Prostate gland (tissue), 2 donors: ENCODE data around the gene CLNK. TPM values are rescaled to one million over a fixed set of nuclear protein-coding genes. Genes with fewer than 3 reads are reported as not detected.

Experiments used
- DNase-seq: peaks from one replicate; pipeline ENCODE4 v3.0.0-alpha.2; 2019; ENCODE audit warnings: low spot score
- H3K27ac ChIP-seq, 2 donors: fragments of 200-600 bp; sonication (generic); 2 replicates each; pipeline ENCODE4 v1.5.1; 2017 to 2019
- H3K27me3 ChIP-seq: fragments of 200-600 bp; sonication (generic); replicated peaks from 2 replicates; pipeline ENCODE4 v1.5.1; 2019; ENCODE audit not compliant: insufficient read depth
- H3K36me3 ChIP-seq, 2 donors: fragments of 200-600 bp; sonication (generic); 1 replicate in 1 of 2; 2 replicates in 1 of 2; pipeline versions ENCODE4 v1.5.1 to v1.8.1; 2017 to 2019
- H3K4me1 ChIP-seq: fragments of 200-600 bp; sonication (generic); replicated peaks from 2 replicates; pipeline ENCODE4 v1.5.1; 2019
- H3K4me3 ChIP-seq, 2 donors: fragments of 200-600 bp; sonication (generic); 2 replicates each; pipeline ENCODE4 v1.5.1; 2017 to 2019
- H3K9me3 ChIP-seq: fragments of 200-600 bp; sonication (generic); 2 replicates; pipeline ENCODE4 v1.5.1; 2017
- CTCF ChIP-seq, 4 experiments: fragments of 200-600 bp in 2 of 4; fragments of 450-650 bp in 2 of 4; sonication (generic) in 2 of 4; IDR thresholded peaks; 1 replicate in 3 of 4; 2 replicates in 1 of 4; pipeline ENCODE4 v1.5.1; 2016 to 2019; ENCODE audit warnings: antibody characterized with exemption in 4 of 4, mild to moderate bottlenecking in 2 of 4, moderate library complexity in 2 of 4
- POLR2A ChIP-seq: fragments of 450-650 bp; IDR thresholded peaks from one replicate; pipeline ENCODE4 v1.6.1; 2016; ENCODE audit warnings: antibody characterized with exemption, mild to moderate bottlenecking
- POLR2AphosphoS5 ChIP-seq: sonication (generic); formaldehyde crosslinking; IDR thresholded peaks from one replicate; pipeline ENCODE4 v1.6.1; 2017; ENCODE audit warnings: antibody characterized with exemption
- WGBS: methylation state at CpG from one replicate; pipeline ENCODE4 v1.1.5; 2018; 5-methylcytosine and 5-hydroxymethylcytosine counted together
- intact Hi-C: fragments of 100-400 bp; cut with DNase I; formaldehyde crosslinking; loops from one replicate; pipeline ENCODE4 v1.14.2; 2022
- total RNA-seq, 2 donors: library from RNA; depleted of rRNA; stranded (reverse); fragments of >200 nt; gene quantifications; one replicate each; pipeline ENCODE4 v1.1.0, GENCODE V29; 2016

CLNK gene
- total RNA-seq, 2 donors from 2014 or later: not detected

- H3K27me3 ChIP-seq: no peaks in the 10 kb centered on the region
- intact Hi-C loops: no loop called here
- WGBS: 90% methylated on average over 11 of the region's 11 CpGs
- no peaks in the 10 kb centered on the region for H3K36me3 ChIP-seq
- H3K27ac ChIP-seq: no peak overlapping the region
- TF ChIP-seq CTCF (IDR thresholded peaks at IDR 0.05) (no peak), POLR2A (no peak), POLR2AphosphoS5 (no peak)
- H3K4me1 ChIP-seq: no peaks in the 10 kb centered on the region
- H3K4me3 ChIP-seq: no peak overlapping the region
- no peak for DNase-seq
- no peaks in the 10 kb centered on the region for H3K9me3 ChIP-seq
Measured at GRCh38 chr4:10460313-10461047, 224.1 kb downstream of the CLNK start.

GRCh38 chr4:10459305-10459704, 225.3 kb downstream of the CLNK start:
- DNase-seq: no peak
- H3K27me3 ChIP-seq: no peaks in the 10 kb centered on the region

GRCh38 chr4:10458177-10458576, 226.4 kb downstream of the CLNK start:
- intact Hi-C loops: loop anchor here (5.0 kb wide), 1 partner anchor 89 kb away; no protein-coding TSS in a partner anchor
- H3K9me3 ChIP-seq: no peaks in the 10 kb centered on the region
- DNase-seq: no peak
- no peak overlapping the region for H3K4me3 ChIP-seq
- WGBS: 84% methylated on average over 13 of the region's 13 CpGs
- H3K27ac ChIP-seq: no peak overlapping the region
- H3K4me1 ChIP-seq: no peaks in the 10 kb centered on the region
- TF ChIP-seq POLR2AphosphoS5: no peak
- TF ChIP-seq CTCF (IDR thresholded peaks at IDR 0.05): no peak
- TF ChIP-seq POLR2A: no peak
- H3K27me3 ChIP-seq: no peaks in the 10 kb centered on the region
- no peaks in the 10 kb centered on the region for H3K36me3 ChIP-seq

More at GRCh38 chr4:10459305-10459704, 225.3 kb downstream of the CLNK start:
- Histone ChIP-seq H3K9me3 (no peaks in the 10 kb centered on the region), H3K4me3 (no peak overlapping the region), H3K4me1 (no peaks in the 10 kb centered on the region), H3K27ac (no peak overlapping the region), H3K36me3 (no peaks in the 10 kb centered on the region)
- intact Hi-C loops: loop anchor here (5.0 kb wide), 1 partner anchor 88 kb away; no protein-coding TSS in a partner anchor
- no peak for TF ChIP-seq POLR2AphosphoS5
- TF ChIP-seq CTCF (IDR thresholded peaks at IDR 0.05): no peak
- no peak for TF ChIP-seq POLR2A
- WGBS: 91% methylated on average over 8 of the region's 8 CpGs

- 9% methylated on average over 41 of the region's 60 CpGs for WGBS
- TF ChIP-seq CTCF (IDR thresholded peaks at IDR 0.05): no peak
- peak; percentile 31 for TF ChIP-seq POLR2A
- peak; percentile 31 for DNase-seq
- Histone ChIP-seq H3K27me3 (no peaks in the 10 kb centered on the region), H3K27ac (peak within 1 kb of the TSS; percentile 59), H3K9me3 (no peaks in the 10 kb centered on the region), H3K4me1 (no peaks in the 10 kb centered on the region), H3K4me3 (peak within 1 kb of the TSS; percentile 57 to 58), H3K36me3 (no peaks in the 10 kb centered on the region)
- intact Hi-C loops: loop anchor here (5.0 kb wide), 1 partner anchor 90 kb away; no protein-coding TSS in a partner anchor
Measured at GRCh38 chr4:10457255-10457801, 227.2 kb downstream of the CLNK start, which contains the start of gene ZNF518B. ZNF518B (minus strand) TSS chr4:10457426; CDS start chr4:10446328, 11,098 bp downstream.
